ENCODE results near the gene KCNIP4.

KCNIP4 gene

DNA sequence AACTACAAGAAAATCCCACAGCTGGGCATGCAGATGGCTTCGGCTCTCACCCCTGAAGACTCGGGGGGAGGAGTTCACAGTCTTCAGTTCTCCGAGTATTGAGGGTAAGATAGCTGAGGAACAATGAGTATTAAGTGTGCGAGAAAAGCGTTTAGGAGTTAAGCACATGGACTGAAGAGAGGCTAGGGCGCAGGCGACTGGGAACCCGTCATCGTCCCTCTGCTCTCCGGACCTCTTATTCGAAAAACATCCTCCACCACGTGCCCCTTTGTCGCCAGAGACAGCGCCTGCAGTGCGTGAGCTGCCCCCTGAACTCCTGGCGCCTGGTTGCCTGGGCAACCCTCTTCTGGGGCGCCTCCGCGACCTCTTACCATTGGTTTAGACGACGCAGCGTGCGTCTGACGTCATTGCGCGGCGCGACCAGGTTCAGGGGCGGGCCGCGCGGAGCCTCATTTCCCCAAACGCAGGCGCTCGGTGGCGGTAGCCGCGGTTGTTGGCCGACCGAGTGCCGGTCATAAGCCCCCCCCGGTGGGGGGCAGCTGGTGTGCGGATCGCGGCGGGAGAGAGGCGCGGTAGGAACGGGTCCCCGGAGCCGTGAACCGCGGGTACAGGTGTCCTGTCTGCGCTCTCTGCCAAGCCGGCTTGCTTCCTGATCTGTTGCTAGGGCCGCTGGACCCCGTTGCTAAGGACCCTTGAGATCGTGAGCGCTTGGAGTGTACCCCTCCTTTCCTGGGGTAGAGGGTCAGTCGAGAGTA, 1248.4 kb downstream of the KCNIP4 start, which contains the start of gene PACRGL:
PACRGL (plus strand) TSS at position 452 of the 755 bp plus-strand sequence. CDS start 4,024 bp downstream, outside the sequence.
- DNase-seq = peak; percentile 95

GRCh38 chr4:20698820-20699219, 1249.8 kb downstream of the KCNIP4 start:
- DNase-seq = no peak

- no peak for DNase-seq
Measured at GRCh38 chr4:20698382-20698781, 1250.2 kb downstream of the KCNIP4 start.

- no peak for DNase-seq
Measured at GRCh38 chr4:20696815-20697214, 1251.8 kb downstream of the KCNIP4 start.

DNA sequence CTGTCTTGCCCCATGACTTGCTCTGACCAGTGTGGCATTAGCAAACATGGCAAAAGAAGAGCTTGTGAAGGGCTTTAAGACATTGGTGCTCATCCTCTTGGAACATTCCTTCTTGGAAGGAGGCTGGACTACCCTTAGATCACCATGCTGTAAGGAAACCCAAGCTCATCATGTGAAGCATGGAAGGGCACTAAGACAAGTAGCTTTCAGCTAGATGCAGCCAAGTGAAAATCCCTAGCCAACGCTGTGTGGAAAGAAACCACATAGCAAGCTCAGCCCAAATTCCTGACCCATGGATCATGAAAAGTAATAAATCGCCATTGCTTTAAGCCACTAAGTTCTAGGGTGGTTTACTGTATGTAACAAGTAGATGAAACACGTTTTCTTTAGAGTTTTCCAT, 1260.7 kb downstream of the KCNIP4 start:
- DNase-seq = no peak

- DNase-seq = no peak
Measured at GRCh38 chr4:20684852-20685763, 1263.5 kb downstream of the KCNIP4 start.

- DNase-seq = no peak
Measured at GRCh38 chr4:20683766-20684165, 1264.8 kb downstream of the KCNIP4 start.

DNA sequence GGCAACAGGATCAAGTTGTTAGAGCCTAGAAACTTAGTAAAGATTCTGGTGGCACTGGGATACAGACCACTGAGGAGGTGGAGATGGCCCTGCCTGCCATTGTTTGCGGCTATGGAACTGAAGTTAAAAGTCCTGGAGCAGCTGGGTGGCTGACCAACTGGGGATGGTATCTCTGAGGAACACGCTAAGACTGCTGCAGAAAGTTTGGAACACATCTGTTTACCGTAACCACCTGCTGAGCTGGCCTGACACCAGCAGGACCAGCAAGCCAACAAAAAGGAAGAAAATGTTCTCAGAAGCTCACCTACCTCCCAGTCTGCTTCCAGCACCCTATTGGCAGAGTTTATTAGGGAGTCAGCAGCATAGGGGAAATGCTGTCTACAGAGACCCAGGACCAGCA, 1265.7 kb downstream of the KCNIP4 start:
- no peak for DNase-seq

DNA sequence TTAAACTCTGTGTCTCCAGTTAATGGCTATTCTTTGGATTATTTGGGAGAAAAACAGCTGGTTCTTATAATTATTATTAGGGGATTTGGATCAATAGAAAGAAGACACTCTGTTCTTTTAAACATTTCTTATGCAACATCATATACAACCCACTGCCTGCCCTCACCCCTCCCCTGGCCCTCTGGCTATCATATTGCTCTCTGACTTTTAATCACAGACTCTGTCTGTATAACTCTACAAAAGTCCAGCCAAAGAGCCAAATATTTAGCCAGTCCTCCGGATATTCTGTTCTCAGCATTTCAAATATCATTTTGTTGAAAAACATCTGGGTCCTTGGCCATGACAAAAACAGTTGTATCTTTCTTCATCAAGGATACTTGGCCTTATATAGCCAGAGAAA, 1267.3 kb downstream of the KCNIP4 start:
- no peak for DNase-seq

GRCh38 chr4:20680736-20681135, 1267.8 kb downstream of the KCNIP4 start:
- no peak for DNase-seq

- no peak for DNase-seq
Measured at GRCh38 chr4:20679951-20680350, 1268.6 kb downstream of the KCNIP4 start.
